HG03520 (cell line): ENCODE data around the gene TRABD2A.
A peak's percentile ranks its signal among the peaks of the same experiment; 100 is the strongest.

Experiments
- ATAC-seq: cut with Tn5 transposase; IDR thresholded peaks from one replicate; pipeline ENCODE4 v1.9.1; 2021; ENCODE audit warnings: mild to moderate bottlenecking, moderate library complexity; ENCODE audit not compliant: unreplicated experiment

The TRABD2A gene

GRCh38 chr2:84904717-84905174 is 23.9 kb upstream of the TRABD2A start:
- no peak for ATAC-seq

GRCh38 chr2:84904151-84904550 is 23.3 kb upstream of the TRABD2A start:
- no peak for ATAC-seq

- no peak for ATAC-seq
Observed at GRCh38 chr2:84902526-84902925, 21.6 kb upstream of the TRABD2A start.

GRCh38 chr2:84901593-84902120 is 20.8 kb upstream of the TRABD2A start:
- no peak for ATAC-seq

- ATAC-seq = no peak
Observed at GRCh38 chr2:84900971-84901370, 20.1 kb upstream of the TRABD2A start.

GRCh38 chr2:84899304-84900204 is 18.7 kb upstream of the TRABD2A start:
- ATAC-seq = no peak

GRCh38 chr2:84897773-84898172 is 16.9 kb upstream of the TRABD2A start:
- no peak for ATAC-seq

- ATAC-seq = no peak
Observed at GRCh38 chr2:84896567-84896966, 15.7 kb upstream of the TRABD2A start.

- ATAC-seq = no peak
Observed at GRCh38 chr2:84894758-84895520, 14.1 kb upstream of the TRABD2A start.

- no peak for ATAC-seq
Observed at GRCh38 chr2:84894131-84894586, 13.3 kb upstream of the TRABD2A start.

GRCh38 chr2:84891355-84892010 is 10.6 kb upstream of the TRABD2A start:
- no peak for ATAC-seq

GRCh38 chr2:84889332-84889731 is 8.4 kb upstream of the TRABD2A start:
- no peak for ATAC-seq

GRCh38 chr2:84888401-84889276 is 7.8 kb upstream of the TRABD2A start:
- peak; percentile 99 for ATAC-seq

GRCh38 chr2:84886791-84887190 is 5.9 kb upstream of the TRABD2A start:
- no peak for ATAC-seq

GRCh38 chr2:84885111-84885510 is 4.2 kb upstream of the TRABD2A start:
- no peak for ATAC-seq

GRCh38 chr2:84884449-84884848 is 3.6 kb upstream of the TRABD2A start:
- ATAC-seq = no peak

- ATAC-seq = no peak
Observed at GRCh38 chr2:84882775-84883550, 2.1 kb upstream of the TRABD2A start.

GRCh38 chr2:84882414-84882738 is 1.5 kb upstream of the TRABD2A start:
- ATAC-seq = no peak
